GM12878 (cell line): Measurements from ENCODE around the gene NUMBL. TPM values are rescaled to one million over a fixed set of nuclear protein-coding genes. Genes with fewer than 3 reads are reported as not detected.
A peak's percentile ranks its signal among the peaks of the same experiment; 100 is the strongest.

ENCODE experiments used
- ATAC-seq: fragments of 200-7000 bp; cut with Tn5 transposase; 3 replicates; pipeline ENCODE4 v1.9.1; 2020; ENCODE audit warnings: mild to moderate bottlenecking, moderate library complexity
- BruUV-seq: library from RNA; stranded (reverse); fragments of 400-500 nt; replicated peaks from 2 replicates; lab custom pipeline; 2021; lab: Mats Ljungman, UMichigan
- CTCF ChIA-PET: fragments of 300-600 bp; sonication (Branson Sonifier 250); formaldehyde crosslinking; extraction: SDS; loops from one replicate; lab custom pipeline; 2021; ENCODE audit warnings: inconsistent platforms; lab: Yijun Ruan, JAX
- POLR2A ChIA-PET: fragments of 350-600 bp; formaldehyde crosslinking; extraction: SDS; loops from one replicate; lab custom pipeline; 2021; ENCODE audit warnings: inconsistent platforms; lab: Charles Lee
- RAD21 ChIA-PET: fragments of 300-600 bp; sonication (Branson Sonifier 250); formaldehyde crosslinking; loops from one replicate; lab custom pipeline; 2023; ENCODE audit warnings: antibody characterized with exemption; ENCODE audit not compliant: unreplicated experiment; lab: Charles Lee
- SMC1A ChIA-PET: fragments of 300-600 bp; sonication (Branson Sonifier 250); formaldehyde crosslinking; loops from one replicate; lab custom pipeline; 2023; ENCODE audit not compliant: unreplicated experiment, uncharacterized antibody; lab: Charles Lee
- DNase-seq: peaks from one replicate; pipeline ENCODE4 v3.0.0-alpha.2; 2011; ENCODE audit warnings: low read depth, low spot score
- FAIRE-seq: peaks from 3 replicates; lab custom pipeline; 2011; peaks lifted over from hg19 to GRCh38; lab: Jason Lieb, UNC
- H2AFZ ChIP-seq: 2 replicates; pipeline ENCODE4 v1.6.0; 2011; ENCODE audit warnings: low read depth, low read length, control low read depth; ENCODE audit not compliant: control insufficient read depth
- H3K27ac ChIP-seq: 2 replicates; pipeline ENCODE4 v1.5.1; 2011; ENCODE audit warnings: control low read depth; ENCODE audit not compliant: control insufficient read depth, insufficient read depth
- H3K27me3 ChIP-seq, 2 experiments: replicated peaks in 1 of 2; 2 replicates each; pipeline versions ENCODE4 v1.6.0 to v1.6.1; 2011; ENCODE audit warnings: low read length in 1 of 2; ENCODE audit not compliant: control insufficient read depth in 2 of 2, insufficient read depth in 2 of 2
- H3K36me3 ChIP-seq, 2 experiments: 2 replicates each; pipeline ENCODE4 v1.5.1; 2011; ENCODE audit warnings: low read length in 1 of 2; ENCODE audit not compliant: control insufficient read depth in 2 of 2, insufficient read depth in 2 of 2
- H3K4me1 ChIP-seq: 2 replicates; pipeline ENCODE4 v1.6.1; 2011; ENCODE audit warnings: mild to moderate bottlenecking, low read length, moderate library complexity, mixed read lengths; ENCODE audit not compliant: control insufficient read depth, insufficient read depth
- H3K4me2 ChIP-seq: 2 replicates; pipeline ENCODE4 v1.6.0; 2011; ENCODE audit warnings: control low read depth; ENCODE audit not compliant: control insufficient read depth, insufficient read depth
- H3K4me3 ChIP-seq: fragments of 200-600 bp; sonication (generic); 2 replicates; pipeline ENCODE4 v1.5.1; 2016
- H3K79me2 ChIP-seq: 2 replicates; pipeline ENCODE4 v1.6.0; 2011; ENCODE audit warnings: low read length; ENCODE audit not compliant: control insufficient read depth, insufficient read depth
- H3K9ac ChIP-seq: 2 replicates; pipeline ENCODE4 v1.8.0; 2011; ENCODE audit warnings: low read length, control low read depth, mixed read lengths; ENCODE audit not compliant: control insufficient read depth, insufficient read depth
- H3K9me3 ChIP-seq: replicated peaks from 3 replicates; pipeline ENCODE4 v1.5.1; 2011; ENCODE audit warnings: mild to moderate bottlenecking, low read length; ENCODE audit not compliant: control insufficient read depth, insufficient read depth
- H4K20me1 ChIP-seq: 2 replicates; pipeline ENCODE4 v1.6.0; 2011; ENCODE audit not compliant: control insufficient read depth, insufficient read depth
- BRCA1 ChIP-seq: IDR thresholded peaks from 2 replicates; pipeline ENCODE4 v1.6.1; 2011; ENCODE audit warnings: low read depth, low read length, improper control_type of control experiment
- MLLT1 ChIP-seq: fragments of 450-650 bp; IDR thresholded peaks from 2 replicates; pipeline ENCODE4 v1.6.1; 2016; ENCODE audit warnings: mild to moderate bottlenecking
- MYC ChIP-seq: IDR thresholded peaks from 2 replicates; pipeline ENCODE4 v1.6.1; 2011; ENCODE audit warnings: mild to moderate bottlenecking, low read length, moderate library complexity, inconsistent platforms; ENCODE audit not compliant: insufficient read depth, insufficient replicate concordance, insufficient read length, severe bottlenecking
- PKNOX1 ChIP-seq: fragments of 450-650 bp; IDR thresholded peaks from 2 replicates; pipeline ENCODE4 v1.6.1; 2016; ENCODE audit warnings: mild to moderate bottlenecking
- WGBS: methylation state at CpG from one replicate; pipeline ENCODE4 v1.1.6; 2016; ENCODE audit warnings: low lambda C conversion rate; ENCODE audit not compliant: insufficient replicate concordance, insufficient coverage; ENCODE audit errors: missing lambda C conversion rate; 5-methylcytosine and 5-hydroxymethylcytosine counted together
- in situ Hi-C: fragments of 300-500 bp; cut with MboI; formaldehyde crosslinking; loops from 9 replicates; pipeline ENCODE4 v1.14.3; 2018; ENCODE audit warnings: mixed read lengths
- intact Hi-C: fragments of 100-400 bp; cut with micrococcal nuclease; formaldehyde crosslinking; loops from one replicate; pipeline ENCODE4 v1.14.2; 2022; ENCODE audit not compliant: unreplicated experiment
- polyA plus RNA-seq, 11 experiments: library from polyadenylated mRNA; depleted of rRNA in 4 of 11; unstranded in 6 of 11; stranded (reverse) in 5 of 11; fragments of >200 nt; fragmentation: Nextera tagmentation in 4 of 11; fragmentation: Illumina TruSeq in 1 of 11; extraction: Ambion mirVana in 4 of 11; extraction: Trizol in 1 of 11; gene quantifications; 1 replicate in 1 of 11; 2 replicates in 10 of 11; pipeline versions ENCODE4 v1.2.1 to v1.2.3, GENCODE V29; 2011 to 2016; ENCODE audit warnings: inconsistent platforms in 2 of 11, missing spikeins in 2 of 11, low read depth in 1 of 11
- total RNA-seq, 4 experiments: library from RNA; depleted of rRNA in 3 of 4; stranded (reverse); fragments of >200 nt in 3 of 4; fragmentation: Illumina TruSeq in 1 of 4; extraction: Trizol in 1 of 4; gene quantifications; 2 replicates each; pipeline versions ENCODE4 v1.2.1 to v1.2.3, GENCODE V29; 2013 to 2021
- TF ChIP-seq, protein P1 (sequence below): IDR thresholded peaks from 2 replicates; pipeline ENCODE4 v1.6.1; 2012; ENCODE audit warnings: low read depth, low read length, improper control_type of control experiment

The NUMBL gene
- total and polyA plus RNA-seq, 10 of the 15 experiments (the other 5 are each of a cell fraction or from before 2014, with no cell fraction given) = 0.16 to 9.4 (median 1.9) TPM

GRCh38 chr19:40692212-40692551 is 1.7 kb upstream of the NUMBL start (continued):
- no peak for TF ChIP-seq PKNOX1

GRCh38 chr19:40691421-40692211 is 1.2 kb upstream of the NUMBL start:
- Histone ChIP-seq H3K9me3 (no peaks in the 10 kb centered on the region), H3K36me3 (no peaks in the 10 kb centered on the region; a peak in 1 of 4 replicates), H3K4me2 (peak overlapping the region; percentile 95), H3K4me3 (no peak overlapping the region), H3K4me1 (peaks cover 26% of the 10 kb centered on the region), H3K27ac (no peak overlapping the region), H3K27me3 (no peaks in the 10 kb centered on the region), H4K20me1 (no peaks in the 10 kb centered on the region), H3K9ac (peak overlapping the region; percentile 69; the same call in 1 of the 2 replicates), H3K79me2 (no peaks in the 10 kb centered on the region), H2AFZ (no peak overlapping the region)
- in situ Hi-C loops (no loop called here), intact Hi-C loops (no loop called here)
- ATAC-seq (no peak), DNase-seq (no peak), FAIRE-seq (no peak)
- ChIA-PET CTCF (interaction anchor here (0.6 to 1.4 kb wide), 2 partner anchors 86 to 751 kb away, joined by 3 to 4 read pairs; partner anchors contain the start of gene RAB4B), RAD21 (interaction anchor here (0.6 to 1.7 kb wide), 5 partner anchors 28 to 572 kb away, joined by 3 to 4 read pairs (median 4); partner anchors contain the start of genes ACTMAP, EGLN2 and SNRPA), SMC1A (interaction anchor here (0.8 to 1.3 kb wide), 2 partner anchors 115 to 128 kb away, joined by 3 to 4 read pairs; no protein-coding TSS in a partner anchor), POLR2A (interaction anchor here (1.3 to 1.9 kb wide), 5 partner anchors 22 to 87 kb away, joined by 6 to 10 read pairs (median 6); partner anchors contain the start of genes ACTMAP and SNRPA)
- 92% methylated on average over 22 of the region's 24 CpGs for WGBS
- BruUV-seq = no TSS peak
- no peak for TF ChIP-seq BRCA1
- TF ChIP-seq MLLT1 = peak; percentile 42; the same call in 1 of the 2 replicates
- TF ChIP-seq MYC = no peak
- TF ChIP-seq, protein P1, sequence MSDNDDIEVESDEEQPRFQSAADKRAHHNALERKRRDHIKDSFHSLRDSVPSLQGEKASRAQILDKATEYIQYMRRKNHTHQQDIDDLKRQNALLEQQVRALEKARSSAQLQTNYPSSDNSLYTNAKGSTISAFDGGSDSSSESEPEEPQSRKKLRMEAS = 0 out of 2 replicates have a peak, but pooled peaks have one; percentile 7
